ENCODE data around the gene METTL13.

Gene METTL13

DNA sequence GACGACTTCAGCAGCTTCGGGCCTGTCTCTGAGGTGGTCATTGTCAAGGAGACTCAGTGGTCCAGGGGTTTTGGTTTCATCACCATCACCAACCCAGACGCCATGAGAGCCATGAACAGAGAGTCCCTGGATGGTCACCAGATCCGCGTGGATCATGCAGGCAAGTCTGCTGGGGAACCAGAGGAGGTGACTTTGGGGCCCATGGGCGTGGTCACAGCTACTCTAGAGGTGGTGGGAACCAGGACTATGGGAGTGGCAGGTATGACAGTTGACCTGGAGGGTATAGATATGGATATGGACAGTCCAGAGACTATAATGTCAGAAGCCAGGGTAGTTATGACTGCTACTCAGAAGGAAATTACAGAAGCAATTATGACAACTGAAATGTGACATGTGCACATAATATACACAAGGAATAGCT is 19.3 kb upstream of the METTL13 start:
- H3K9me3 ChIP-seq (ENCODE audit: low read length) = no peaks in the 10 kb centered on the region
- H2AFZ ChIP-seq (ENCODE audit: low read length) = no peak overlapping the region
- H3K9ac ChIP-seq (ENCODE audit: low read length) = no peak overlapping the region
- H3K27me3 ChIP-seq (ENCODE audit: insufficient read depth, low read length) = no peaks in the 10 kb centered on the region
- no peaks in the 10 kb centered on the region for H3F3A ChIP-seq (ENCODE audit: insufficient read depth, low read length)
- no peaks in the 10 kb centered on the region for H3K79me2 ChIP-seq (ENCODE audit: insufficient read depth, low read length)
- H3K36me3 ChIP-seq (ENCODE audit: insufficient read depth, low read length) = no peaks in the 10 kb centered on the region
- TF ChIP-seq EZH2 (IDR thresholded peaks at IDR 0.05; ENCODE audit: borderline replicate concordance, low read length) (no peak), CTCF (IDR thresholded peaks at IDR 0.05; ENCODE audit: low read length) (no peak)
- H3K9me2 ChIP-seq (ENCODE audit: low read depth, low read length) = no peaks in the 10 kb centered on the region
- H4K20me1 ChIP-seq (ENCODE audit: insufficient read depth, low read length) = no peaks in the 10 kb centered on the region
- no peak overlapping the region for H3K27ac ChIP-seq (ENCODE audit: low read depth, low read length, poor library complexity, severe bottlenecking)
- H3K4me1 ChIP-seq (ENCODE audit: insufficient read depth, low read length, severe bottlenecking) = no peaks in the 10 kb centered on the region
- H3K4me3 ChIP-seq (ENCODE audit: low read depth, low read length, poor library complexity, severe bottlenecking) = no peak overlapping the region
- no peak overlapping the region for H3K4me2 ChIP-seq (ENCODE audit: low read length)

GRCh38 chr1:171763764-171764163 is 17.7 kb upstream of the METTL13 start:
- TF ChIP-seq CTCF (IDR thresholded peaks at IDR 0.05; ENCODE audit: low read length) (no peak), EZH2 (IDR thresholded peaks at IDR 0.05; ENCODE audit: borderline replicate concordance, low read length) (no peak)

DNA sequence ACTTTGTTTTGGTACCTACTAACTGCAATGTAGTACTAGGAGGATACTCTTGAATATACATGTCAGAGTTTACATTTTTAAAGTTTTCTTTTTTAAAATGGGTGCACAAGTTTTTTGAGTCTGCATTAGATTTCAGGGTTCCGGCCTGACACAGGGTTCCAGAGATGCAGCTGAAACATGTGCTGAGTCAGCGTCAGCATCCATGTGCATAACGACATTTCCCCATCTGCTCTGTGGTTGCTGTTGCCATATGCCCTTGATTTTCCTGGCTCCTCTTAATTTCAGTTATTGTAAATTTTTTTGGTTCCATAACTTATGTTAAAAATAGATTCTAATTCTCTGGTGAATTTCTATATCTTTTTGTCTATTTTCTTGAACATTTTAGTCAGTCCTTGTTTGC is 12.3 kb upstream of the METTL13 start:
- Histone ChIP-seq H3K4me2 (ENCODE audit: low read length) (no peak overlapping the region), H4K20me1 (ENCODE audit: insufficient read depth, low read length) (no peaks in the 10 kb centered on the region), H3F3A (ENCODE audit: insufficient read depth, low read length) (no peaks in the 10 kb centered on the region), H3K4me1 (ENCODE audit: insufficient read depth, low read length, severe bottlenecking) (no peaks in the 10 kb centered on the region), H3K4me3 (ENCODE audit: low read depth, low read length, poor library complexity, severe bottlenecking) (no peak overlapping the region), H3K27ac (ENCODE audit: low read depth, low read length, poor library complexity, severe bottlenecking) (no peak overlapping the region), H3K79me2 (ENCODE audit: insufficient read depth, low read length) (no peaks in the 10 kb centered on the region), H3K9me3 (ENCODE audit: low read length) (no peaks in the 10 kb centered on the region), H3K9ac (ENCODE audit: low read length) (no peak overlapping the region), H3K27me3 (ENCODE audit: insufficient read depth, low read length) (no peaks in the 10 kb centered on the region), H3K36me3 (ENCODE audit: insufficient read depth, low read length) (no peaks in the 10 kb centered on the region), H3K9me2 (ENCODE audit: low read depth, low read length) (no peaks in the 10 kb centered on the region), H2AFZ (ENCODE audit: low read length) (no peak overlapping the region)
- TF ChIP-seq CTCF (IDR thresholded peaks at IDR 0.05; ENCODE audit: low read length) (no peak), EZH2 (IDR thresholded peaks at IDR 0.05; ENCODE audit: borderline replicate concordance, low read length) (no peak)

More at GRCh38 chr1:171763764-171764163, 17.7 kb upstream of the METTL13 start:
- H4K20me1 ChIP-seq (ENCODE audit: insufficient read depth, low read length) = no peaks in the 10 kb centered on the region
- H3K9ac ChIP-seq (ENCODE audit: low read length) = no peak overlapping the region
- no peaks in the 10 kb centered on the region for H3K79me2 ChIP-seq (ENCODE audit: insufficient read depth, low read length)
- no peak overlapping the region for H3K4me3 ChIP-seq (ENCODE audit: low read depth, low read length, poor library complexity, severe bottlenecking)
- H3K4me1 ChIP-seq (ENCODE audit: insufficient read depth, low read length, severe bottlenecking) = no peaks in the 10 kb centered on the region
- no peaks in the 10 kb centered on the region for H3K9me3 ChIP-seq (ENCODE audit: low read length)
- no peak overlapping the region for H3K4me2 ChIP-seq (ENCODE audit: low read length)
- H3K27ac ChIP-seq (ENCODE audit: low read depth, low read length, poor library complexity, severe bottlenecking) = no peak overlapping the region
- H3K9me2 ChIP-seq (ENCODE audit: low read depth, low read length) = no peaks in the 10 kb centered on the region
- H2AFZ ChIP-seq (ENCODE audit: low read length) = no peak overlapping the region
- H3F3A ChIP-seq (ENCODE audit: insufficient read depth, low read length) = no peaks in the 10 kb centered on the region
- H3K36me3 ChIP-seq (ENCODE audit: insufficient read depth, low read length) = no peaks in the 10 kb centered on the region
- H3K27me3 ChIP-seq (ENCODE audit: insufficient read depth, low read length) = no peaks in the 10 kb centered on the region

All from OCI-LY1 (cell line).